ENCODE results near the gene MGAT1.

The MGAT1 gene

DNA sequence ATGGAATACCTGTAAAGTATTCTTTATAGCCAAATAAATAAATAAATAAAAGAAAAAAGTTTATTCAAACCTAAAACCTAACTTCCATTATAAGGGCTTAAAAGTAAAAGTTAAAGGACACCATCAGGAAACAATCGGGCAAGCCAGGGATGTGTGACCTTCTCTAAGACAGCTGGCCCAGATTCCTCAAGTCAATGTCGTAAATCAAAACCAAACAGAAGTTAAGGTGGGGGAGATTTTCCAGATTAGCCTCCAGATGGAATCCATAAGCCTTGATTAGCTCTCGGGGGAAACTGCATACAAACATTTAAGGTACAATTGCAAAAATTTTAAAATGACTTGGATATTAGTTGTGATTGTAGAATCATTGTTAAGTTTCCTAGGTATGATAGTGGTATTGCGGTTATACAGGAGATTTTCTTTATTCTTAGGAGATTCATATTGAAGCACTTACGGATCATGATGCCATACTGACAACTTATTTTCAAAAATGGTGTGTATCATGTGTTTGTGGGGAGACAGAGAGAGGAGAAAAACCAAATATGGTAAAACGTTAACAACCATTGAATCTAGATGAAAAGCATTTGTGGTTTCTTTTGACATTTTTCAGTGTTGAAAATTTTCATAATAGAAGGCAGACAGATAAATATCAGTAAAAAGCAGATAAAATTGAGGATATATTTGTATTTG lies 21.5 kb upstream of the MGAT1 start:
- DNase-seq (ENCODE audit: low spot score) = no peak

DNA sequence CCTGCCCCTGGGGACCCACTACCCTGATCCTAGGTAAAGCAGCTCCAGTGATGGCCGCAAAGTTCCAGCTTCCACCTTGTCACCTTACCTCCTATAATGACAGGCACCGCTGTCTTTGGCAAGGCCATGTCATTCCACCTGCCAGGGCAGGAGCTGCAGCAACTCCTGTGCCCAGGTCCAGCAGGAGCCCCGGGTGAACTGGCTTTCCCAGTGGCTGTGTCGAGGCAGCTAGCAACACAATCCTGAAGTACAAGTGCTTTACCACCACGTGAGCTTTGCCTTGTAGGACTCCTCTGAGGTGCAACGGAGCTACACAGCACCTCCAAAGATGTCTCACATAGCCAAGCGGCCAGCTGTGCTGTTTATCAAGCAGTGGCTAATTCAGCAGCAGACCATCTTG lies 20.7 kb upstream of the MGAT1 start:
- no peak for DNase-seq (ENCODE audit: low spot score)

DNA sequence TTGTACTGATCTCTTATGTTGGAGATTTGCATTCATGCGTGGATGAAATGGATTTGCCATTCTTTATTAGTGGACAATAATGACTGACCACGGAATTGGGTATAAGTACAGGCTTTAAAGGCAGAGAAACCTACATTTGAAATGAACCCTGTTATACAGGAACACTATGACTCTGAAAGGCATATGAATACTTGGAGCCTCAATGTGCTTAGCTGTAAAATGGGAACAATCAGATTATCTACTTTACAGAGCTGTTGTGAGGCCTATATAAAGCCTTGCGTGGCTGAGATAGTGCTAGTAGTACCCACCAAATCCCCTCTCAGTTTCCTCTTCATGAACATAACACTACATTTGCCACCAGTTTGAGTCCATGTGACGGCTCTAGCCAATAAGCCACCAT lies 18.9 kb upstream of the MGAT1 start:
- no peak for DNase-seq (ENCODE audit: low spot score)

DNA sequence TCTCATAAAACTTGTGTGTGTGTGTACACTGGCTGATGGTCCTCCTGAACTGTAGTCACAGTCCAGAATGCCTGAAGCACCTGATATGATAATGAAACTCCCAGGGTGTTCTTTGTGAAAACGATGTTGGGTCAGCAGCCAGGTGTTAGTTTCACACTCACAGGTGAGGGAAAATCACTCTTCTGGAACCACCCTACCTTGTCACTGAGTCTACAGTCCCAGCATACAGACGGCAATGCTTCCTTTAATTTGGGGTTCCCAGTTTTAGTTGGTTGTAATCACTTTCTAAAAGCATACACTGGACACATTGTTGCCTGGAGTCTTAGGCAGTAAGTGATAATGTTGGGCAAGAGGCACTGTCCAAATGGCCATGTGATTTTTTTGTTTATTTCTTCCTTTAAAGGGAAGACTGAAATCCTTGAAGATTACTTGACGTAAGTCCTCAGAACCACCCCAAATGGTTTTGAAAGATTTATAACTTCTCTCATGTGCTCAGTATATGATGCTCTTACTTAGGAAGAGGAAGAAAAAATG lies 18.2 kb upstream of the MGAT1 start:
- DNase-seq (ENCODE audit: low spot score) = no peak

DNA sequence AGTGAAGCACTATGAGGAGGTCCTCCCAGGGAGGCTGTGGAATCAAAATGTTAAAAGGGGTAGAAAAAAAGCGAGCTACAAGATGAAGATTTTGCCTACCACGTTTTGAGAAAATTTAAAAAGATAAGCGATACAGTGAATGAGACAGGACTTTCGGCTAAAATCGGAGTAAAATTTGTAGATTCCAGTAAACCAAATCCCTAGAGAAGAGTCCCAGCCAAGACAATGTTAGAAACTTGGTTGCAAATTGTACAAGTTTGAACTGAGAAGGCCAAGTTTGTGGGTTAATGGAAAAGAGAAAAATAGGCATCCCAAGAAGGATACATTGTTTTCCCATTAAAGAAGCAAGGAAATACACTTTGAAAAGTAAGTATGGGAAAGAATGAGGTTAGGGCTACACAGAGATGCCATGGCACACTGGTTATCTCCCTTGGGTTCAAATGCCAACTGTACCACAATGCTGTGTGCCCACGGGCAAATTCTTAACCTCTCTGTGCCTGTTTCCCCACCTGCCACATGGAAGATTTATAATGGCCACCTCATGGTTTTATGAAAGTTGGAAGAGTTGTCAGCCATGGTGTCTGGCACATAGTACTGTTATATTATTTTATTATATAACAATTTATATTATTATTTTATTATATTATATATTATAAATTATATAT lies 16.2 kb upstream of the MGAT1 start:
- no peak for DNase-seq (ENCODE audit: low spot score)

DNA sequence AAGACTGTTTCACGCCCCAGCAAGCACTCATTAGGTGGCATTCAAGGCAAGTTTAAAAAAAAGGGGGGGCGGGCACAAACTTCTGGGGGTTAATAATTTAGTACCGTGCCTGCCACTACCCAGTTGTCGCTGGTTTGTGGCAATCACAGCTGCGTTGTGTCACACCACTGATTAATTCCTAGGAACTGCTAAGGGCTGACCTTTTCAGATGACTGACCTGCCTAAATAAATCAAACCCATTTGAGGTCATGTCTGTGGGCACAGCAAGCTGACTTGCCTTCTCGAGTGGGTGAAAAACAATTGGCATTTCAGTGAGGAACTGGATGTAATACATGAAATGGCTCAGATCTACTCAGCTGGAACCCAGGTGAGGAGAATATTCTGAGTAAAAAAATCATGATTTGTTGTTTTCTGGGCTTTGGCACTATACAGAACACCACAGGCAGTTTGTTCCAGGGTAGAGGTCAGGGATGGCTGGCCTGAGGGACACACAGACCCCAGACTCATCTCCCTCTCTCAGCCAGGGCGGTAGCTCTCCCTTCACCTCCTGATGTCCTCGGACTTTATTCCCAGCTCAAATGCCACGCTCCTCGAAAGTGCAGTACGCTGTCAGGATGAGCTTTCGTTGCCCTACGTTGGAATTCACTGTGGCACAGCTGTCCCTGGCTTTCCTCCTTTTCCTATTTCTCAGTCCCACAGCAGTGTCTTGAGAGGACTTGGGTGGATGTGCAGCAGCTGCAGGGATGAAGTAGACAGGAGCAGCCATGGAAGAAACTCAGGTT lies 15.5 kb upstream of the MGAT1 start:
- DNase-seq (ENCODE audit: low spot score) = no peak

DNA sequence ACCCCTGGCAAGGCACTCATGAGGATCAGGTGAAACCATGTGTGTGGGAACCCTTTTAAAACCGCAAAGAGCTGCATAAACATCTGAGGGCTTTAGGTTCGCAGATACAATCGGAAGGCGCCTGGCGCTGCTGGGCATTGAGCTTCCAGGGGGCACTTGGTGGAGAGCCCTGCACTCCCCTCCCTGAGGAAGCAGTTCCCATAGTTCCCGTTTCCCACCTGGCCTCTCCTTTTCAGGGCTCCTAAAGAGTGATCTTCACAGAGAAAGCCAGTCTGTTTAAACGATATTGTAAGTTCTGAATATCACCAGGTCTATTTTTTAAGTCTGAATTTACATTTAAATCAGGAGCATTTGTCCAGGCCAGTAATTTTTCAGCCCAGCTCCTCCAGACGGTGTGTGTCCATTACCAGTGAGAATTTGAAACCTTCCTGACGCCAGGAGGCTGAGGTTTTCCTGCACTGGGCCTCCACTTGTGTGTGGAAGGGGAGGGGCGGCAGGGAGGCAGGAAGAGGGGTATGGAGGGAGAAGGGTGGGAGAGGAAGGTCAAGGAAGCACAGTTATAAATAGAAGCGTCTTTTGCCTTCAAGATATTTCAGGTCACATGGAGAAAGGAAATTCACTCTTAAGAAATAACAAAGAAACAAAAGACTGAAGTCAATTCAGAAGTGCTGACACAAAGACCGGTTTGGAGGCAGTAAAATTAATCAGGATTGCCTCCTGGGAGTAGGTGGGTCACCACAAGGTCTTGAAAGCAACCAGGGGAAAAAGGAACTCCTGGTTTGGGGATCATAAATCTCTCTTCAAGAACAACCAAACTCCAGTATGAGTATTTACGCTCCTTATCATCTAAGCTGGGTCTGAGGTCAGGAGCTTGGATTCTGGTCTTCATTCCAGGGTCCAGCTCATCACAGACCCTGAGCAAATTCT lies 14.3 kb upstream of the MGAT1 start:
- DNase-seq (ENCODE audit: low spot score) = no peak

DNA sequence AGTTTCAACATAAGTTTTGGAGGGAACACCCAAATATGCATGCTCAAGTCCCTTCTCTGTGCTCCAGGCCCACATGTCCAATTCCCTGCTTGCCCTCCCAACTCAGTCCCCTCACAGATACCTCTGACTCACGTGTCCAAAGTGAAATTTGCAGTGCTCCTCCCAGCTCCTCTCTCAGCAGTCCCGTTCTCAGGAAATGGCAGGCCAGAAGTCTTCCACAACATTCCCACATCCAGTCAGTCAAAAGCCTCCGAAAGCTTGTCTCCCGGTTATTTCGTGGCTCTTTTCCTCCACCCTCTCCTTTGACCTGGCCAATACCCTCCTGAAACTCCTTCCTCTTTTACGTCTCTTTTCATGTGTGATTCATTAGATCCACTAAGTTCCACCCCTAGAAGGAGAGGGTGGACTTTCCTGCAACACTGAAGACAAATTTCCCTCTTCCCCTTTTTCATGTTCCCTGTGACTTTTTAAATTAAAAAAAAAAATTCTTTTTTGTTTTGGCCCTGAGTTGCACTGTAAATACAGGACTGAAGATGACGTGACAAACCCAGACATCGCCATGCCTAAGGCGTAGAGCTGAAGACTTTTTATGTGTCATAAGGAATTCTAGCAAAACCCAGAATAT lies 12.8 kb upstream of the MGAT1 start:
- no peak for DNase-seq (ENCODE audit: low spot score)

DNA sequence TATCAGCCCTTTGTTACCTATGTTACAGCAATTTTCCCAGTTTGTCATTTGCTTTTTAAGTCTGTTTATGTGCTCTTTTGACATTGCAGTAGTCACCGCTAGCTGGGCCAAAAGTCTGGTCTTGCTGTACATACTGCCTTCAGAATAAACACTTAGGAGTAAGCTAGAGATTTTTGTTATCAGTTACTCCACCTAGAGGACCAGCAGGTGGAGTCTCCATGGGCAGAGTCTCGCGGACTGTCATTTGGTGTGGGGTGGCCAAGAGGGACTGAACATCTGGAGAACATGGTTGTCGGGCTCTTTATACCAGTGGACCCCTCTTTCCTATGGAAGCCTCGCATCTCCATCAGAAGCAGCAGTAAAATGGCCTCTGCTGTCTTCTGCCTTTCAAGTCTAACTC lies 10.8 kb upstream of the MGAT1 start:
- DNase-seq (ENCODE audit: low spot score) = no peak

DNA sequence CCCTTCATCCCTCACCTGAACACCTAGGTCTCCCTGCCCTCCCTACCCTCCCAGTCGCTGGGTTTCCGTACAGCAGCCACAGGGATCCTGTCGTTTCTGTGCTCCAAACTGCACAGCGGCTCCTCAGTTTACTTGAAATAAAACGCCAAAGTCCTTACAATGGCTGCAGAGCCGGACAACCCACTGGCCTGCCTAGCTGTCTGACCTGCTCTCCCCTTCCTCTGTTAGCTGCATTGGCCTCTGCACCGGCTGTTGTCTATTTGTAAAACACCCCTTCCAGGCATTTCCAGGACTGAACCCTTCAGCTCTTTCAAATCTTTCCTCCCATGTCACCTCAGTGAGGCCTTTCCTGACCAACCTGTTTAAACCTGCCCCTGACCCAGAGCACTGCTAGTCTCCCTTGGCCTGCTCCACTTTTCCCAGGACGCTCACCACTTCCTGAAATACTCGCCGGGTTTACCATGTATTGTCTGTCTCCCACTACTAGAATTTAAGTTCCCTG lies 9.1 kb upstream of the MGAT1 start:
- DNase-seq (ENCODE audit: low spot score) = no peak

DNA sequence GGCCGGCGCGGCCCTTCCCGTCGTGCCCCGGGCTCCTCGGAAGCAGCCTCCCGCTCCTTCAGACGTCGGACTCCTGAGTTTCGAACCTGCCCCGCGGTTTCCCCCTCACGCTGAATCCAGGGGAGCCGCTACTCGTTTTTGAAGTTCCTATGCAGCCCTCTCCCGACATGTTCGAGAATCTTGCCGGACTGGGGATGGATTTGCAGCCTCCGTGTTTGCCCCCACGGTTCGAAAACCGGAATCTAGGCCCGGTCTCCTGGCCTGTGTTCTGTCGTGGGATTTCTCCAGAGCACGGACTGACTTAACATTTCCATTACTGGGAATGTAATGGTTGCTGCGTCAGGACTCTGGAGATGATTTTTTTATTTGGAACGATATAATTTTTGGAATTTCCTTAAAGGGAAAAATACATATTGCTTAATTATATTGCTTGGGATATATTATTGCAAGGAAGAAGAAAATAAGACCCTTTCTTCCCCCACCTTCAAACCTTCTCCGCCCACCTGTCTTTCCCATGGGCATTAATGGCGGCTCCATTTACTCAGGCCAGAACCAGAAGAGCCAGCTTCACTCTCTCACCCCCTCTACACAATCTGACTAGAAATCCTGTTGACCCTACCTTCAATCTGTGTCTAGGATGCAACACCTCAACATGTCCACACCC lies 8.5 kb upstream of the MGAT1 start:
- no peak for DNase-seq (ENCODE audit: low spot score)

DNA sequence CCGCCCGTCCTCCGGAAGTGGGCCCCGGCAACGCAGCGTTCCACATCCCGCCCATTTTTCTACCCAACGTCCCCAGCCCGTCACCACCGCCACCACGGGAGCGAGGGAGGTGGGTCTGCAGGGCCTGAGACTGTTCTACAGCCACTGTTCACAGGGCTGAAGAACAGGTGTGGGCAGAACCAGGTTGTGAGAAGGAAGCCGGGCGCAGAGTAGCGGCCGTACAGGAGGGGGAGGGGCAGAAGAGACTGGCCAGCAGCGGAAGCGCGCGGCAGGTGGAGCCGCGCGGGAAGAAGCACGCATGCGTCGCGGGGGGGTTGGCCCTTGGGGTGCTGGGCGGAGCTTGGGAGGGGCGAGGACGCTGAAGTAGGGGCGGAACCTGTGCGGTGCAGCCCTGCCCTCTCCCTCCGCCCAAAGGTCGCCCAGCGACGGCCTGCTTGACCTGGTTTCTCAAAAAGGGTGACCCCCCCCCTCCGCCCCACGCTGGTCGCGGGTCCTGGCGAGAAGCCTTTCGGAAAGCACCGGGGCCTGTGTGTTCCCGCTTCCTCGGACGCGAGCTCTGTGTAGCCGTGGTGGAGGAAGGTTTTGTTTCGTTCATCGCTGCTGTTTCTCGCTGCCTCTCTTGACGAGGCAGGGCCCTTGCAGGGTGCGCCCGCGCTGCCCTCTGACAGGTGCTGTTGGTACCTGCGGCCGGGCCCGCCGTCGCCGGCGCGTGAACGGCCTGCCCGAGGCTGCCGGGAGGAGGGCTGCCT lies 7.8 kb upstream of the MGAT1 start:
- DNase-seq (ENCODE audit: low spot score) = peak; percentile 97

DNA sequence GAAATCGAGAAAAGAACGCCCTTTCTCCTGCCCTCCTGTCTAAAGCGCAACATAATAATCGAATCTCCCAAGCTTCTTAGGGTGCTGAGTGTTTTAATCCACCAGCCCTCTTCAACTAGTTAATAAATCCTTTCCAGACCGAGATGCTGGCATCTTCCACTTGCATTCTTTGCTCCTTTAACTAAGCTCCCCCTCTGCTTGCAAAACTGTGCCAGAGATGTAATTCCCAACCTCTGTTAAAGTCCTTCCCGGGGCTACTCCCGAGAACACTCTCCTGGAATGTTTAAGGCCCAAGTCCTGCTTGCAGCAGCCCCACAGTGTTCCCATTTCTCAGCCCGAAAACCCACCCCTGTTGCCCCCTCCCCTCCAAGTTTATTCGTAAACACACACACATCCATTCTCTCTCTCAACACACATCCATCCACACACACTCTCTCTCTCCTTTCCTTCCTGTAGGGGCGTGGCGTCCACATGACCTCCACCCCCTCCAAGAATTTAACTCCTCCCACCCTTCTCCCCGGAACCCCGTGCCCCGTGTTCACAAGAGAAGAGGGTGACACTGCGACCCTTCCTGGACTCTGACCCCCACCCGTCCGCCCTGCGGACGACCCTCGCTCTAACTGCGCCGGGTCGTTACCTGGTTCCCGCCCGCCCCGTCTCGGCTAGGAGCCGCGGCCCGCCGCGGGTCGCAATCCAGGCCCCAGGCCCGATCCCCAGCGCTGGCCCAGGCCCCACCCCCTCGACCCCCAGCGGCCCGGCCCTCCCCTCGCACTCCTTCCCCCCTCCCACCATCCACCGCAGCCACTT lies 7.0 kb upstream of the MGAT1 start:
- peak; percentile 93 for DNase-seq (ENCODE audit: low spot score)

DNA sequence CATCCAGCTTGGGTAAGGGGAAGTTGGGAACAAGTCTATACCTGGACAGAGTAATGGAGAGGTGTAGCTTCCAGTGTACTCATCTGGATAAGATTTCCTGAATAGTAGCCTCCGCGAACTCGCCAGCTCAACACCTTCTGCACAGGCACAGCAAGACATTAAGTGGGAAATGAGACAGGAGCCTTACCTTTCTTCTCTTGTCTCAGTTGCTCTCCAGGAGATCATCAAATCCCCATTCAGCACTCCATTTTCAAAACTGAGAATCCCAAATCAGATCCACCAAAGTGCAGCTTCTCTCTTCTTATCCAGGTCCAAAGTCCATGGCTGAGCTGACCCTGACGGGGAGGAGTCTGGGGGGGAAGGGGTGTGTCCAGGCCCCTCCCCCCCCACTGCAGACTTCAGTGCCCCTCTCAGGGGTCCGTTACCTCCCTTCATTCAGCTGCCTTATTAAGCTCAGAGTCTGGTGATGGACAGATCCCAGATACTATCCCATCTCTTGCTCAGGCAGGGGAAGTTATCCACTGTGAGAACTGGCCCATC lies 5.9 kb upstream of the MGAT1 start:
- DNase-seq (ENCODE audit: low spot score) = no peak

DNA sequence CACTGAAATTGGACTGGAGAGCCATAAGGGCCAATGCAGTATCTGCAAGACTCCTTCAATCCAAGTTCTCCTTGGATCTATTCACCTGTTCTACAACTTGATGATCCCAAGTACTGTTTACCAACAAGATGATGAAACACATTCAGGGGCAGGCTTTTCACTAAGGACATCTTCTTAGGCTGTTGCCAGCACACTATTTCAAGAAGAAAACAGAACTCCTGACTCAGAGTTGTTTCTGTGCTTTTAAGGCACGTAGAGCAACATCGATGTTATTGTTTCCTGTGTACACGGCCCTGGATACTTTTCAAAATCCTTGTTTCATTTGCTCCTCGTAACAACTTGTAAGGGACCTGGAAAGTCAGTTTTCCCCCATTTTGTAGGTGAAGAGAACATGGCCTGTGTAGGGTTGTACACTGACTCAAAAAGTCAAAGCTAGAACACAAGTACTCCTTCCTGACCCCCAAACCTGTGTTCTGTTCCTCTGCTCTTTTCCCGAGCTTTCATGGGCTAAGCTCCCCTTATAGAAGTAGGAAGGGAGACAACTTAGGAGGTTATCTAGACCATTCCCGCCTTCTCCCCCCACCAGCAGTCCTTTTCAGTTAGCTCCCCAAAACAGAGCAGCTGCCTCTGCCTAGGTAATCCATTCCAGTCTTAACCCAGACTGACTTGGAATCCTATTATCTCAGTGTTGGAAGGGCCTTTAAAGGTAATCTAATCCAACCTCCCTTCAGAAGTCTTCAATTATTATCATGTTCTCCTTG lies 5.2 kb upstream of the MGAT1 start:
- DNase-seq (ENCODE audit: low spot score) = no peak

DNA sequence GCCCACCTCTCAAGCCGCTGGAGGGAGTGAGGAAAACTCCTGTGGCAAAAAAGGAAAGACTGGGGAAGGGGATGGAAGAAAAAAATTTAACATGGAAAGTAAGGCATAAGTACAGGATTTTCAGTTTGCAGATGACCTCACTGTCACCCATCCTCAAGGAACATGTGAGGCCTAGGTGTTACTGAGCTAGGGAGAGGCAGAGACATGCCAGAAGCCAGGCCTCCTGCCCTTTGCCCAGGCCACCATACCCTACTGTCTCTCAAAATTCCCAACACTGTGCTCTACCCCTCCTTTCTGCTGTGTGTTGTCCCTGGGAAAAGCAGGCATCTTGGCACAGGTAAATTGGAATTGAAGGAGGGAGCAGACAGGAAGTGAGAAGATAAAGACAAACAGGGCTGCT lies 4.4 kb upstream of the MGAT1 start:
- no peak for DNase-seq (ENCODE audit: low spot score)

DNA sequence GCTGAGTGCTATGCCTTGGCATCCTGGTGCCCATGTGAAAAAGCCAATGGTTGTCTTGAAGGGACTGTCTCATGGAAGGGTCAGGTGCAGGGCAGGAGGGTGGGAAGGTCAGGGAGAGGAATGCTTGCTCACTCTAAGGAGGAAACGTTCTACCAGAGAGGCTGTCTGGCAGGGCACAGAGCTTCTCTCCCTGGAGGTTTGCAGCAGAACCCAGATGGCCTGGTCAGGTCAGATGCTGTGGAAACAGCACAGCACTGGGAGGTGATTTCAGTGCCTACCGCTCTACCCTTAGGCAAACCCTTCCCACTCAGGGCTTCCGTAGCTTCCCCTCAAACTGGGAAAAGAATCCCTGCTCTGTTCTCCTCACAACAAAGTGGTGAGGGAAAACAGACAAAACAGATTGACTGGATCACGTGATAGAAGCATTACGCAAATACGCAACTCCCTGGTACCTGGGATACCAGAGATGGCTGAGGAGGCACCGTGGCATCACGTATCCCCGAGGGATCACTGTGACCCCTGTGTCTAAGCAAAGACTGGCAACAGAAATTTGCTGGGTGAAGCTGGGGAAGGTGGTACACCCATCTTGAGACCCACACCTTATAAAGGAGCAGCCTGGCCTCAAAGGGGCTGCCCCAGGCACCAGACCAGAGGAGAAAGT lies 3.9 kb upstream of the MGAT1 start:
- DNase-seq (ENCODE audit: low spot score) = no peak
